HG02840 (cell line): ENCODE measurements around the gene PSMB10.
"Not testable (repeated sequence)": the region's sequence is repeated elsewhere in the genome, so short reads cannot be mapped to it uniquely, and the experiment has no call there.

Source experiments
- ATAC-seq: cut with Tn5 transposase; IDR thresholded peaks from one replicate; pipeline ENCODE4 v1.9.1; 2021; ENCODE audit warnings: mild to moderate bottlenecking, moderate library complexity, moderate number of reproducible peaks; ENCODE audit not compliant: unreplicated experiment, low FRiP score

PSMB10 gene

GRCh38 chr16:67936124-67936879 is at the start of gene PSMB10:
Gene PSMB10, minus strand, starts transcription at chr16:67936850. Its CDS starts 101 bp downstream, at chr16:67936749.
- ATAC-seq: peak; percentile 6

DNA sequence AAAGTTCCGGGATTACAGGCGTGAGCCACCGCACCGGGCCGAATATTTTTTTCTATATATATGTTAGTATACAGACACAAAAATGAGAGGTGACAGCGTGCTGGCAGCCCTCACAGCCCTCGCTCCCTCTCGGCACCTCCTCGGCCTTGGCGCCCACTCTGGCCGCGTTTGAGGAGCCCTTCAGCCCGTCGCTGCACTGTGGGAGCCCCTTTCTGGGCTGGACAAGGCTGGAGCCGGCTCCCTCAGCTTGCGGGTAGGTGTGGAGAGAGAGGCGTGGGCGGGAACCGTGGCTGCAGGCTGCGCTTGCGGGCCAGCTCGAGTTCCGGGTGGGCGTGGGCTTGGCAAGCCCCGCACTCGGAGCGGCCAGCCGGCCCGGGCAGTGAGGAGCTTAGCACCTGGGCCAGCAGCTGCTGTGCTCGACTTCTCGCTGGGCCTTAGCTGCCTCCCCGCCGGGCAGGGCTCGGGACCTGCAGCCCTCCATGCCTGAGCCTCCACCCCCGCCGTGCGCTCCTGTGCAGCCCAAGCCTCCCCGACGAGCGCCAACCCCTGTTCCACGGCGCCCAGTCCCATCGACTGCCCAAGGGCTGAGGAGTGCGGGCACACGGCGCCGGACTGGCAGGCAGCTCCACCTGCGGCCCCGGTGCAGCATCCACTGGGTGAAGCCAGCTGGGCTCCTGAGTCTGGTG is 45.5 kb upstream of the PSMB10 start:
- no peak for ATAC-seq

DNA sequence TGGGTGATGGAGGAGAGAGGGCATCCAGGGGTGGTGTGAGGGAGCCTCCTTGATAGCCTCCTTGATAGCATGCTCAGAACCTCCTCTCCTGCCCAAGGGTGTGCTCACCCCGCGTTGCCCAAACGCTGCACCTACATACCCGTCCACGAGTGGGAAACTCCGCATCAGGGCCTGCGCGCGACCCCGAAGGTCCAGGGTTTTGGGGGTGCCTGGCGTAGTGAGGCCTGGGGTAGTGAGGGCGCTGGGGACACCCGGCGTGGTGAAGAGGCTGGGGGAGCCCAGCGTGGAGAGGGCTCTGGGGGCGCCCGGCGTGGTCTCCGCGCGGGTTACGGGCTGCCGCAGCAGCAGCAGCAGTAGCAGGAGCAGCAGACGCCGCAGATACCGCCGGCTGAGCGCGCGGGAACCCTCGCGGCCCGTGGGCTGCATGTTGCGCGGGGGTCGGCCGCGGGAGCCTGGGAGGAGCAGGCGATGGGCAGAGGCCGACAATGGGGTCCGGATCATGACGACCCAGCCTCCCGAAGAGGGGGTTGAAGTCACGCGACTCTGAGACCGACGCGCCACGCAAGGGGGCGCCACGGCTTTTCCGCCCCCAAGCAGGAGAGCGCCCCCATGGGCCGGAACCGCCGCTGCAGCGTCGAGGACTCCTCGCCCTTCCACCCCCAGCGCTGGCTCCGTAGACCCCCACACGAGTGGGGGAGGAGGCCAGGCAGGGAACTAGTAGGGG is 43.5 kb upstream of the PSMB10 start, which contains the start of gene DPEP3:
DPEP3 (minus strand) TSS at position 545 of the 724 bp plus-strand sequence; CDS start at position 426, 119 bp downstream.
- no peak for ATAC-seq

DNA sequence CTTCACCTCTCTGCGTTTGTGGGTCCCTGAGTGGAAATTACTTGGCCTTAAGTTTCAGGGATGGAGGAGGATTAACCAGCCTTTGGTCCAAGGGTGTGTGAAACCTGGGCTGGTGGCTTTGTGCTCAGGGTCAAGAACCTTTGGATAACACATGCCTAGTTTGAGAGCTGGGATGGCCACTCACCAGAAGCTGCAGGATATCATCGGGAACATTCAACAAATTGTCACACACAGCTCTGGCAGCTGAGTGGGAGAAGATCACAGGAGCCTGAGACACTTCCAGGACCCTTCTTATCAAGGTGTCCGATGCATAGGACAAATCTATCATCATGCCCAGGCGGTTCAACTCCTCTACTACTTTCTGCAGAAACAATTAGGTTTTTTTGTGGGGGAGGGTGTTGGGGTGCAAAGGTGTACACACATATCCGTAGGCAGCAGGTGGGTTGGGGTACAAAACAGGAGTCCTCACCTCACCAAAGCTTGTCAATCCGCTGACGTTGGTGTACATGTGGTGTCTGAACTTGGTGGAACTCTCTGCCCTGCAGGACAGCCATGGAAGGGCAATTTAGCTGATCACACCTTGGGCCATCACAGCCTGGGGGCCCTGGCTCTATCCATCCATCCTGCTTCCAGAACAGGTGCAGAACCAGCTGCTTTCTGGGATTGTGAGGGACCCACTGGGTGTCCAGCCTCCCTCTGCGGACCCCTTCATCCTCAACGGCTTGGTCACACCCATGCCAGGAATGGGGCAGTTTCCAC is 41.0 kb upstream of the PSMB10 start:
- ATAC-seq: no peak

DNA sequence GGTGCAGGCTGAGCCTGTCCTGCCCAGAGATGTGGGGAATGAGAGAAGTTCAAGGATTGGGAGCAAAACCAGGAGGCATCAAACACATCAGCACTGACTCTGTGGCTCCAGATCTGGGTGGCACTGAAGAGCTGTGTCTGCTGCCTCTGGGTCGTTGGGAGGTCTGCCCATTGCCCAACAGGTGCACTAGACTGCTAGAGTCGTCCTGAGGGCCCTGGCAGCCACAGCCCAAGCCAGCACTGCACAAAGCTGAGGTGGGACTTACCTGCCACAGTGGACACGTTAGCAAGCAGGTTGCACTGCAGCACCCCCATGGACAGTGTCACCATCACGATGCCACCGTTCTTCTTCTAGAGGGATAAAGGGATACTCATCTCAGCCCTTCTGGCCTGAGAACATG is 40.4 kb upstream of the PSMB10 start:
- ATAC-seq: no peak

- no peak for ATAC-seq
Measured at GRCh38 chr16:67976205-67976604, 39.6 kb upstream of the PSMB10 start.

DNA sequence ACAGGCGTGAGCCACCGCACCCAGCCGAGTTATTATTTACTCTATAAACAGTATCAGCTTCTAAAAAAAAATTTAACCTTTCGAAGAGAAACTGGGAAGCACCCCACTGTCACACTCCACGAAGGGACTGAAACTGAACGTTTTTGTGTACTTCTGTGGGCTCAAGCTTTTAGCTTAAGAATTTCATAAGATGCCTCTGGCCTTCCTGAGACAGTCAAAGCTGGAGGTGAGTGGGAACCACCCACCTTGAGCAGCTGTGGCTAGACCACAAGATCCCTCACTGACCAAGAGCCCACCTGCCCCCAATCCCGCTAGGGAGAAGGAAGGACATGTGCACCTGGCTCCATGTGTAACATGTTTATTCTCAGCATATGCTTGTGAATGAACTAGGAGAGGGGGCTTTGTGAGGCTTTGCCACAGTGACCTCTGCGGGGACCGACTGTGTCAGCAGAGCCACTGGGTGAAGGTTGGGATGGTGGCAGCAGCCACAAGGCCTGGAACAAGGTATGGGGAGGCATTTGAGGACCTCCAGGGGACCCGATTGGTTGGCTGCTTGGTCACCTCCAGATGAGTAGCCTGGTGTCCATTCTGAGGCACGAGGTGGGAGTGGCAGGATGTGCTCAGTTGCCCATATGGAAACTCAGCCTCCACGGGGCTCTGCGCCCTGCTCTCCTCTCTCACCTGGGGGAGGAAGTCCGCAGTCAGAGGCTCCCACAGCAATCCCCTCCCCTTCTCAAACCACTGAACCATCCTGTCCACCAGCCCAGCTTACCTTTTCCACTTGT is 38.9 kb upstream of the PSMB10 start:
- ATAC-seq: no peak

DNA sequence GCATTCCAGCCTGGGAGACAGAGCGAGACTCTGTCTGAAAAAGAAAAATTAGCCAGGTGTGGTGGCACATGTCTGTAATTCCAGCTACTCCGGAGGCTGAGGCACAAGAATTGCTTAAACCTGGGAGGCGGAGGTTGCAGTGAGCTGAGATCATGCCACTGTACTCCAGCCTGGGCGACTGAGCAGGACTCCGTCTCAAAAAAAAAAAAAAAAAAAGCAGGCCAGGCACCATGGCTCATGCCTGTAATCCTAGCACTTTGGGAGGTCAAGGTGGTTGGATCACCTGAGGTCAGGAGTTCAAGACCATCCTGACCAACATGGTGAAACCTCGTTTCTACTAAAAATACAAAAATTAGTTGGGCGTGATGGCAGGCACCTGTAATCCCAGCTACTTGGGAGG is 35.6 kb upstream of the PSMB10 start:
- ATAC-seq: not testable (repeated sequence)

- no peak for ATAC-seq
Measured at GRCh38 chr16:67971111-67971510, 34.5 kb upstream of the PSMB10 start.

- ATAC-seq: no peak
Measured at GRCh38 chr16:67969254-67970039, 32.8 kb upstream of the PSMB10 start.

DNA sequence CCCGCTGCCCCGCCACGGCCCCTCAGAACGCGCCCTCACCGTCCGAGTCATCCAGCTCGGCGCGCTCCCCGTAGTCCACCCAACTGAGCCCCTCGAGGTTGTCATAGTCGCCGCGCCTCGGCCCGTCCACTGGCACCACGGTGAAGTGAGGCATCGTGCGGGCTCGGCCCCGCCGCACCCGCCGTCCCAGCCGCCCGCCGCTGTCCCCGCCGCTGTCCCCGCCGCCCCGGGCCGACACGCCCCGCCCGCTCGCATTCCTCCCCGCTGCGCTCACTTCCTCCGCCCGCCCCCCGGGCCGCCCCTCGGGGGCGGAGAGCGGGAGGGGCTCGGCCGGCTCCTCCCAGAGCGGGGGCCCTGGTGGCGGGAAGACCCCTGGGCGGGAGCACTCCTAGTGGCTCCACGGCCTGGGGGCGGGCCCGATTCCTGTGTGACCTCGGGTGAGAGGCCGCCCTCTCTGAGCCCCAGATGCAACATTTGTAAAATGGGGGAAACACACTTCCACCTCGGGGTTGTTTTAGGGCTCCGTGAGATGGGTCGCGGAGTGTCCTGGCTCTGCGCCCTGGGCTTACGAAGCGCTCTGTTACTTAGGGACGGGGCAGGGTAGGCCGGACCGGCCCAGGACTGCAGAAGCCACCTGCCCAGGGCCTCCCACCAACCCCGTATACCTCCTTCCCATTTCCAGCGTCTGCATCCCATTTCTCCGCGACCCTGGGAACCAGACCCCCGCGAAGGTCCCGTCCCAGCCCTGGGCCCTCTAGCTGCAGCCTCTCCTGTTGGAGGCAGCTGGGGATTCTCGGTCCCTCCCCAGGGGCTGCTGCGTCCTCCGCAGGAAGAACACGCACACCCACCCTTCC is 32.0 kb upstream of the PSMB10 start, which contains the start of gene SLC12A4:
SLC12A4 (minus strand) TSS at position 238 of the 854 bp plus-strand sequence; CDS start at position 154, 84 bp downstream.
- peak; percentile 69 for ATAC-seq

DNA sequence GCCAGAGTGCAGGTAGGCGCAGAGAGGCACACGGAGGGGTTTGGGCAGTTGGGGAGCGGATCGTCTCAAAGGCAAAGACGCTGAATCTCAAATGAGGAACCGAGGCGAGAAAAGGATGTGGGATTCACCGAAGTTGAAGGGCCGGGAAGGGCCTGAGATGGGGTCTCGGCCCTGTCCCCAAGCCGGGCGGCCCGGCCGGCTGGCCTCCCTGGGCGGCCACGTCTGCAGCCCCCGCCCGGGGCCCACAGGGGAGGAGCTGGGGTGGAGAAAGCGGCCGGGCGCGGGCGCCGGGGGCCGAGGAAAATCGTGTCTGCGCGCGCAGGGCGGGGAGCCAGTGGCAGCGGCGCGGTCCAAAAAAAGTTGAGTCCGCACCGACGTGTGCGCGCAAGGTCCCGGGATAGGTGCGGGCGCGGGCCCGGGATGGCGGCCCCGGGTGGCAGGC is 31.3 kb upstream of the PSMB10 start:
- ATAC-seq: peak; percentile 25

DNA sequence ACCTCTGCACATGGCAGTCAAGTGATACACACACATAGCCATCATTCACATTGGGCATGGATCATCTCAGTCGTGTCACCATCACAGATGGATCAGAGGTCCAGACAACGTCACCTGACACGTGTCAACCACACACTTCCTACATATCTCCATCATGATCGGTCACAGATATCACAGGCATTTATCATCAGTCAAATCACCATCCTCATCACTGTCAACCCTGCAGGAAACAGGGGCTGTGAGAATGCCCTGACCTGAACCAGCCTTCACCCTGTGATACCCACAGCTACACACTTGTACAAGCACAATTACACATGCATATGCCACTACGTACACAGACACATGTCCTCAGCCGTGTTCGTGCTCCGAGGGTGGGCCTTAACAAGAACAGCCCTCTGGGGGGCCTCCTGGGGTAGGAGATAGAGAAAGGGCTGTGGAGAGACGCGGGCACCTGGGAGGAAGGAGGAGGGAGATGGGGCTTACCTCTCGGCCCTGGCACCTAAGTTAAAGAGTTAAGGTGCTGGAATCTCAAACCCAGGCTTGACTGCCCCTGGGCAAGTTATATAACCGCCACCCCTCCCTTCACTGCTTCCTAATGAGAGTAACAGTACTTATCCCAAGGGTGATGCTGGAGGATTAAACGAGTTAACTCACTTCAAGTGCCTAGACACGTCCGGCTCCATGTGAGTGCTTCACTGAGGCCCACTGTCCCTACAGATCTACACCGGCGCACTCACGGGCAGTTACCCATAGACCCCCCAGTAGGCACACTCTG is 30.7 kb upstream of the PSMB10 start:
- no peak for ATAC-seq

DNA sequence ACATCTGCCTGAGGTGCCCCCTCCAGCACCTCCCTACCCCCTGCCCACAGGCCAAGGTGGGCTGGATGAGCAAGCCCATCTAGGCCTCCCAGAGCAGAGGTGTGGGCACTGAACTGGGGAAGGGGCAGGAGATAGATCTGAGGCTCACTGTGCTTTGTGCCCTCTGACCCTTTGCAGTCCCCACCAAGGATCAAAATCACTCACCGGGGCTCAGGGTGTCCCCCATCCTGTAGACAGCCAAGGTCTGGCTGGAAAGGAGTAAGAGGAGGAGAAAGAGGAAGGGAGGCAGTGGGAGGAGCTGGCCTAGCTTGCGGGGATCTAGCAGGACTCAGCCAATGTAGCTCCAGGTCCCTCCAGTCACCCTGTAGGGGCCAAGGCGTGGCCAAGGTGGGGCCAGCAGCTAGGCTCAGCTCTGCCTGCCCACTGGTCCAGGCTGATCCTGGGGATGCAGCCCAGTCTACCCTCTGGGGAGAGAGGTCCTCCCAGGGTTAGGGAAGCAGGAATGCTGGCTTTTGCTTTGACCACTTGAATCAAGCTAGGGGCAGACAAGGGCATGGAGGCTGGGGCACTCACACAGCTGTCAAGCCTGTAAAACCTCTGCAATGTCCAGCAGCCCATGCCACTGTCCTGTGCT is 30.0 kb upstream of the PSMB10 start:
- ATAC-seq: no peak

DNA sequence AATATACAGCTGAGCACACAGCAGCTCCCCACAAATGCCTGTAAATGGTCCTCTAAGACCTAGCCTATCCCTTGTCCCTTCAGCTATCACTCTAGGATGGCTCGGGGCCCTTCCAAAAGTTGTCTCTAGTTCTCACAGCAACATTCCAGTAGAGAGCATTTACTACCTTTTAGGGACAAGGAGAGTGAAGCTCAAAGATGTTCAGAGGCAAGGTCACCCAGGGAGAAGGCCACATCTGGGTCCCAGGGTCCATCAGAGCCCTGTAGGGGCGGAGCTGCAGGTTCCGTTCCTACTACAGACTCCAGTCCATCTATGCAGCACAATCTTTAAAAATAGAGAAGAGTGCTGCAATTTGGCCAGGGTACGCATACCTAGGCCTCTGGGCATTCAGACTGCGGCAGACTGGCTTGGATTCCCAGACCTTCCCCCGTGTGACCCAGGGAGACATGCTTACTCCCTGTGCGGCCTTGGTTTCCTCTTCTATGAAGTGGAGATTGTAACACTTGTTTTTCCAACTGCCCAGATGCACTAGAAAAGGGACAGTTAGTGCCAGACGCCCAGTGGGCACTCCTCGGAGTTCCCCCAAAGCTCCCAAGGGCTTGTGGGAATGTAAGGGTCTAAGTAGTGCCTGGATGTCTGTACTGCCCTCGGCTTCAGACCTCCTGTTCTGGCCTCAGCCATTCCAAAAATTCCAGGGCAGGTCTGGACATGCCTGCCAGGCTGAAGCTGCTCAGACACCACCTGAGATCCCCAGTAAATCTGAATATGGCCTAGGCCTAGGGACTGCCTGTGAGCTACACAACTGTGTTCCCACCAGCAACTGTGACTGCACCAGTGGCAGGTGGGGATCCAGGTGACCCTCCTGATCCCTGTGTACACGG is 29.3 kb upstream of the PSMB10 start:
- no peak for ATAC-seq
